ENCODE data around the gene PREX1. TPM values are rescaled to one million over a fixed set of nuclear protein-coding genes. Genes with fewer than 3 reads are reported as not detected.

Gene PREX1
- polyA plus RNA-seq, 1 donor (not counting 4 experiments of a cell fraction or from before 2014, with no cell fraction given): 0.22 TPM

- Histone ChIP-seq H3K27me3 (ENCODE audit: control insufficient read depth, extremely low read depth, insufficient read depth, low read length) (no peaks in the 10 kb centered on the region), H3K9me3 (ENCODE audit: control insufficient read depth, low read depth, low read length) (no peaks in the 10 kb centered on the region), H3K9me1 (ENCODE audit: control insufficient read depth, extremely low read depth, insufficient read depth, low read length) (no peaks in the 10 kb centered on the region), H3K79me2 (ENCODE audit: control insufficient read depth, insufficient read depth, low read length) (no peaks in the 10 kb centered on the region), H4K20me1 (ENCODE audit: control insufficient read depth, extremely low read depth, insufficient read depth, low read length) (no peaks in the 10 kb centered on the region), H3K9ac (ENCODE audit: control insufficient read depth, extremely low read depth, insufficient read depth, low read length) (no peak overlapping the region), H2AFZ (ENCODE audit: control insufficient read depth, low read length) (no peak overlapping the region), H3K4me3 (ENCODE audit: control insufficient read depth in 2 of 3, extremely low read depth in 1 of 3, insufficient read depth in 2 of 3, low read depth in 1 of 3, low read length in 3 of 3) (no peak overlapping the region), H3K27ac (ENCODE audit: control insufficient read depth, insufficient read depth, low read length) (no peak overlapping the region), H3K4me2 (ENCODE audit: control insufficient read depth, extremely low read depth, insufficient read depth, low read depth, low read length) (no peak overlapping the region), H3K4me1 (ENCODE audit: control insufficient read depth, extremely low read depth, insufficient read depth, low read length) (no peaks in the 10 kb centered on the region), H3K36me3 (ENCODE audit: control insufficient read depth in 2 of 2, extremely low read depth in 1 of 2, insufficient read depth in 2 of 2, low read length in 2 of 2) (no peaks in the 10 kb centered on the region)
- TF ChIP-seq CTCF (optimal IDR thresholded peaks at IDR 0.05 in 1 of 3, IDR thresholded peaks at IDR 0.05 in 1 of 3, conservative IDR thresholded peaks at IDR 0.05 in 1 of 3; ENCODE audit: extremely low read depth in 1 of 3, insufficient read depth in 2 of 3, low read length in 3 of 3) (no peak), EZH2 (IDR thresholded peaks at IDR 0.05; ENCODE audit: low read length) (no peak)
- DNase-seq (ENCODE audit: low read depth, low spot score) (no peak), FAIRE-seq (no peak)
- dilution Hi-C loops (cut with MboI; ENCODE audit: extremely low pct_ligation_motif_present, low sequenced_read_pairs): no loop called here
These were observed 131.1 kb downstream of the PREX1 start for GRCh38 chr20:48696671-48697070.

DNA sequence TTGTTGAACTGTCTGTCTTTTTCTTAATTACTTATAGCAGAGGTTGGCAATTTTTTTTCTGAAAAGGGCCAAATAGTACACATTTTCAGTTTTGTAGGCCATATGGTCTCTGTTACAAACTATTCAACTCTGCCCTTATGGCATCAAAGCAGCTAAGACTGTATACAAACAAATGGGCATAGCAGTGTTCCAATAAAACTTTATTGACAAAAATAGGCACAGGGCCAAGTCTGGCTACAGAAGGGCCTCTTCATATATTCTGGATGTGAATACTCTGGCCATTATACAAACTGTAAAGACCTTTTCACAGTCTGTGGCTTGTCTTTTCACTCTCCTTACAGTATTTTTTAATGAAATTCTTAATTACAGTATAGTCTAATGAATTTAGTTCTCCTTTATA, 132.1 kb downstream of the PREX1 start:
- no peak for DNase-seq (ENCODE audit: low read depth, low spot score)
- Histone ChIP-seq H3K27ac (ENCODE audit: control insufficient read depth, insufficient read depth, low read length) (no peak overlapping the region), H3K4me1 (ENCODE audit: control insufficient read depth, extremely low read depth, insufficient read depth, low read length) (no peaks in the 10 kb centered on the region), H3K4me2 (ENCODE audit: control insufficient read depth, extremely low read depth, insufficient read depth, low read depth, low read length) (no peak overlapping the region), H3K9me3 (ENCODE audit: control insufficient read depth, low read depth, low read length) (no peaks in the 10 kb centered on the region), H3K27me3 (ENCODE audit: control insufficient read depth, extremely low read depth, insufficient read depth, low read length) (peaks cover 4% of the 10 kb centered on the region), H3K4me3 (ENCODE audit: control insufficient read depth in 2 of 3, extremely low read depth in 1 of 3, insufficient read depth in 2 of 3, low read depth in 1 of 3, low read length in 3 of 3) (no peak overlapping the region), H3K9ac (ENCODE audit: control insufficient read depth, extremely low read depth, insufficient read depth, low read length) (no peak overlapping the region), H4K20me1 (ENCODE audit: control insufficient read depth, extremely low read depth, insufficient read depth, low read length) (no peaks in the 10 kb centered on the region), H3K9me1 (ENCODE audit: control insufficient read depth, extremely low read depth, insufficient read depth, low read length) (no peaks in the 10 kb centered on the region), H3K36me3 (ENCODE audit: control insufficient read depth in 2 of 2, extremely low read depth in 1 of 2, insufficient read depth in 2 of 2, low read length in 2 of 2) (no peaks in the 10 kb centered on the region), H3K79me2 (ENCODE audit: control insufficient read depth, insufficient read depth, low read length) (no peaks in the 10 kb centered on the region), H2AFZ (ENCODE audit: control insufficient read depth, low read length) (no peak overlapping the region)
- dilution Hi-C loops (cut with MboI; ENCODE audit: extremely low pct_ligation_motif_present, low sequenced_read_pairs): no loop called here
- TF ChIP-seq CTCF (optimal IDR thresholded peaks at IDR 0.05 in 1 of 3, IDR thresholded peaks at IDR 0.05 in 1 of 3, conservative IDR thresholded peaks at IDR 0.05 in 1 of 3; ENCODE audit: extremely low read depth in 1 of 3, insufficient read depth in 2 of 3, low read length in 3 of 3) (no peak), EZH2 (IDR thresholded peaks at IDR 0.05; ENCODE audit: low read length) (no peak)
- FAIRE-seq: no peak
